Measurements from ENCODE around the gene SIK3.
"Not testable (repeated sequence)": the region's sequence is repeated elsewhere in the genome, so short reads cannot be mapped to it uniquely, and the experiment has no call there.

Gene SIK3

DNA sequence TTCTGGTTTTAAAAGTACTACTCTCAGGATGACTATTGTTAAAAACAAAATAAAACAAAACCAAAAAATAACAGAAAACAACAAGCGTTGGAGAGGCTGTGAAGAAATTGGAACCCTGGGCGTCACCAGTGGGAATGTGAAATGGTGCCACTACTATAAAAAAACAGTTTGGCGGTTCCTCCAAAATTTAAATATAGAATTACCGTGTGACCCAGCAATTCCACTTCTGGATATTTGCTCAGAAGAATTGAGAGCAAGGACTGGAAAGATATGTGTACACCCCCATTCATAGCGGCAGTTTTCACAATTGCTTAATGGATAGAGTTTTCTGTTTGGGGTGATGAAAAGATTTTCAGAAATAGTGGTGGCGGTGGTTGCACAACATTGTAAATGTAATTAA lies 283.7 kb downstream of the SIK3 start:
- peak; percentile 49 for DNase-seq

DNA sequence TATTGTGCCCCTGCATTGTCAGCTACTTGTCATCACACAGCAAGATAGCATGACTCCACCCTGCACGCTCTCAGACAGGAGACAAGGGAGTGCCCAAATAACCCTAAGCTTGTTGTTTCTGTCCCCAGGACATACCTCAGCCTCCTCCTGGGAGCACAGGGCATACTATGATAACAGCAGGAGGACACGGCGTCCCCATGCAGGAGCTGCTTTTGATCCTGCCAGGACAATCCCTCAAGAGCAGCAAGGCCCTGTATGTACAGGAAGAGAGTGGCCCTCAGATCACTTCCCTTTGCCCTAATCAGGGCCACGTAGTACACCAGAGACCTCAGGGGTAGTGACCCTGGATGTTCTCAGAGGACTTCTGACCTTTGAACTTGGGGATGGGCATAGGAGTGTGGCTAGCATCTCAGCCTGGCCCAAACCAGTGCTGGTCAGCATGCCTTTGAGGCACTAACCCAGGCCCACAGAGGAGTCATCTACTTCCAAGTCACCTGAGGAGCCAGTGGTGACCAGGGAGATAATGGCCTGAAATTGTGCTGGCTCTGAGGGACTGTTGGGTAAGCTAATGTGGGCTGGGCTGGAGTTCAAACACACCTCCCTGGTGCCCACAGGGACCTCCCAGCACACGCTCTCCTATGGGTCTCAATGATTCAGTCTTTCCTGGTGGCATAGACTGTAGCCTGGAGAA lies 284.3 kb downstream of the SIK3 start:
- DNase-seq, result no peak

- no peak for DNase-seq
These were observed 285.1 kb downstream of the SIK3 start for GRCh38 chr11:116813170-116813569.

- DNase-seq, result no peak
These were observed 286.1 kb downstream of the SIK3 start for GRCh38 chr11:116812109-116812508.

GRCh38 chr11:116811194-116811593 lies 287.0 kb downstream of the SIK3 start:
- no peak for DNase-seq

DNA sequence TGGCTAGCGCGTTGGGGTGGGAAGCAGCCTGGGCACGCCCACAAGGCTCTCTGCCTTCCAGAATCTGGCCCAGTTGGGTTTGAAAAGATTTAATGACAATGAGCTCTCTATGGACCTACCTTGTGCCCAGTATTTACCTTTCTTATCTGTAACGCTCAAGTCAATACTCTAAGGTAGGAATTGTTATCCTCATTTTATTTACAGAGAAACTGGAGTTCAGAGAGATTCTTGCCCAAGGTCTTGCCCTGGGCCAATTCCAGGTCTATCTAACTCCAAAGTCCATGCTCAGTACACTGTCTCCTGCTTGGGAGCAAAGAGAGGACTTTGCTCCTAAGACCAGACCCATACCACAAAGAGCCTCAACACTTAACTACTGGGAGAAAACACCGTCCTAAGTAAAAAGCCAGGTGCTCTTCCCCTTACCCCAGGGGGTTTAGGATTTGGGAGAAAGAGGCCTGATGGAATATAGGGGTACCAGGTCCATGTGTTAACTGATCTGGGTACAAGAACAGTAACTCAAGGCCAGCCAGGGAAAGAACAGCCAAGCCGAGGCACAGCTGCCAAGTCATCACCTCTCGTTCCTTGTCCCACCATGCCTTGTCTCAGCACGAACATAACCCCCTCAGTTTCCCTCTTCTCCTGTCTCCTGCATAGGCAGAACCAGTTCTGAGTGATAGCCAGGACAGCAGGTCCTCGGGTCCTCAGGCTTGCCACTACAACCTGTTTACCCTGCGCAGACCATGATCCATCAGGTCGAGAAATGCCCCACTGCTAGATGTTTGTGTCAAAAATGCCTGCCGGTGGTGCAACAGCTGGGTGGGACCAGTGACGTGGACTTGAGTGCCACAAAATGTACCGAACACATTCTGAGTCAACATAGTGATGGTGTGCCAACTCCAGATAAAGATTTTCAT lies 289.7 kb downstream of the SIK3 start:
- no peak for DNase-seq

DNA sequence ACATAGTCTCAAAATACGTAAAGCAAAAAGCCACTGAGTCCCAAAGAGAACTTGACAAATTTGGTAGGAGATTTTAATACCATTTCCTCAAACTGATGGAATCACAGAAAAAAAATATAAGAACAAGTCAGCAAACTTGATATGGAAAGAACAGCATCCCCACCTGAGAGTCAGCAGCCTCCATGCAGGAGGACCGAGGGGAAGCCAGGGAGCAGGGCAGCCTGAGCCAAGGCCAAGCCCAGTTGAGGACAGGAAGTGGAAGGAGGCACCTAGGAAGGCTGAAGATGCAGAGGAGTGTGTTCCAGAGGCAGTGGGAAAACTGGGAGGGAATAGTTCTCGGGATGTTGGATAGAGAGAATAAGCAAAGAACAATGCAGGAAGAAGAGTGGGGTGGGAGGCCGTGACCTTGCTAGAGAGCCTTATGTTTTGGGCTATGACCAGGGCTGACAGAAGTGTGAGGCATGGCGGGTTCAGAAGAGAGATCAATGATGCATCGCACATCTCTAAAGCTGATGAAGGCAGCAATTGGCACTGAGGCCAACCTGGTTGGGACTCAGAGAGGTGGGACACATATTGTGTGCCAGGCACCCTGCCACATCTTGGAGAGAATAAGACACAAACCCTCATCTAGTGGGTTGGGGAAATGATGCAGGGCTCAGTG lies 290.5 kb downstream of the SIK3 start:
- DNase-seq, result no peak

- DNase-seq, result no peak
These were observed 294.2 kb downstream of the SIK3 start for GRCh38 chr11:116804001-116804400.

- not testable (repeated sequence) for DNase-seq
These were observed 296.6 kb downstream of the SIK3 start for GRCh38 chr11:116801662-116802061.

DNA sequence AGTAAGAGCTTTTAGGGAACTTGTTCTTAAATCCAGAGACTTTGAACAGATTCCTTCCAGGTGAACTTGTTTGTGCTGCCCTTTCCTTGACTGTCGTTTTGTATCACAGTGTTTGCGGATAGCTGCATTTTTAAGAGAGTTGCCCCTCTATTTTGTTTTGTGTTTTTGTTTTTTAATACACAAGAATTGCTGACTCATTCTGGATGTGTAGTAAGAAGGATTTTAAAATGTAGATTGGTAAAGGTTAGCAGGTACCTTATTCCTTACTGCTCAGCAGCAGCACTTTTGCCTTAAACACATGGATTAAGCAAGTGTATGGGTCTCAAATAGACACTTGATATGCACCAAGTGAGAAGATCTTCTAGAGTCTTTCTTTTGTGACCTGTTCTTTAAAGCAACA lies 297.6 kb downstream of the SIK3 start:
- no peak for DNase-seq

GRCh38 chr11:116798368-116798767 lies 299.9 kb downstream of the SIK3 start:
- DNase-seq, result no peak

DNA sequence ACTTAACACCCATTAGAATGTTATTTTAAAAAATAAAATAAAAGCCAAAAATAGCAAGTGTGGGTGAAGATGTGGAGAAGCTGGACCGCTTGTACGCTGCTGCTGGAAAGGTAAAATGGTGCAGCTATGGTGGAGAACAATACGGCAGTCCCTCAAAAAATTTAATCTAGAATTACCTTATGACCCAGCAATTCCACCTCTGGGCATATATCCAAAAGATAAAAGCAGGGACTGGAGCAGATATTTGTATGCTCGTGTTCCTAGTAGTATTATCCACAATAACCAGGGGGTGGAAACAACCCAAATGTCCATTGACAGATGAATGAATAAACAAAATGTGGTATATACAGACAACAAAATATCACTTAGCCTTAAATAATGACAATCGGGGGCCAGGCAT lies 300.4 kb downstream of the SIK3 start:
- no peak for DNase-seq

DNA sequence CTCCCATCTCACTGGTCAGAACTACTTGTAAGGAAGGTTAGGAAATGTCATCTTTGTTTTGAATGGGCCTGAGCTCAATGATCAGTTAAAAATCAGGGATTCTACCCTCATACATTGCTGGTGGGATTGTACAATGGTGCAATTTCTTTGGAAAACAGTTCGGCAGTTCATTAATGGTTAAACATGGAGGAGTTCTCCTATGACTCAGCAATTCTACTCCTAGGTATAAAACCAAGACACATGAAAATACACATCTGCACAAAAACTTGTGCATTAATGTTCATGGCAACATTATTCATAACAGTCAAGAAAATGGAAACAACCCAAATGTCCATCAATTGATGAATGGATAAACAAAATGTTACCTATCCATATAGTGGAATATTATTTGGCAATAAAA lies 301.7 kb downstream of the SIK3 start:
- no peak for DNase-seq

DNA sequence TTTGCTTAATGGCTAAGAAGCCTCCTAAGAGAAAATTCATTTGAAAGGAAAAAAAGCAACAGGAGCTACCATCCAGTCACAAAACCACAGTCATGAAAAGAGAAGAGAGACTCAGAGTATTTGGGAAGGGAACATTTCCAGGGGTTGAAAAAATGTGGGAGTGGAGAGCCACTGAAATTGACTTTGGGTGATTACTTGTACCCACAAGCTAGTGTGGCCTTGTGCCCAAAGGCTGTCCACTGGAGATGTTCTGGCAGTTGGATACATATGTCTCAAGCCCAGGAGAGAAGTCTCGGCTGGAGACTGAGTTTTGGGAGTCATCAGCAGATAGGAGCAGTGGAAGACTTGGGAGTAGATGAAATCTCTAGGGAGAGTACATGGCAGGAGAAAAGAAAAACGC lies 303.4 kb downstream of the SIK3 start:
- no peak for DNase-seq

DNA sequence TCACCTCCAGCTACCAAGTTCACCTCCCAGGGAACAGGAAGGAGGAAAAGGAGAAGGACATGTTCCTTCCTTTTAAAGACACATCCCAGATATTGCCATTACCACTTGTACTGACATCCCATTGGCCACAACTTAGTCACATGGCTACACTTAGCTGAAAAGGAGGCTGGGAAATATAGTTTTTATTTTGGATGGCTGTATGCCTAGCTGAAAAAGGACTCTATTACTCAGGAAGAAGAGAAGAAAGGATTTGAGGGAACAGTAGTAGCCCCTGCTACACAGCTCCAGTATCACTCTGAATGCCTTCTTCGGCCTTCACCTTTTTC lies 304.5 kb downstream of the SIK3 start:
- peak; percentile 44 for DNase-seq

All from MV-4-11 (cell line).